ENCODE data around the gene ZNF761.
"Not testable (repeated sequence)": the region's sequence is repeated elsewhere in the genome, so short reads cannot be mapped to it uniquely, and the experiment has no call there.

The ZNF761 gene

GRCh38 chr19:53432088-53432661, 391 bp downstream of the ZNF761 start:
- peak overlapping the region; percentile 57 for H3K27ac ChIP-seq (ENCODE audit: poor library complexity, severe bottlenecking)
- peak; percentile 18 for ATAC-seq (ENCODE audit: low read depth)

GRCh38 chr19:53443809-53444208, 12.0 kb downstream of the ZNF761 start:
- DNase-seq (ENCODE audit: low spot score); ATAC-seq (ENCODE audit: low read depth); H3K4me1 ChIP-seq (ENCODE audit: insufficient read depth, poor library complexity, severe bottlenecking); H3K4me3 ChIP-seq (ENCODE audit: severe bottlenecking); H3K27me3 ChIP-seq (ENCODE audit: insufficient read depth, poor library complexity, severe bottlenecking); H3K9me3 ChIP-seq (ENCODE audit: severe bottlenecking); H3K27ac ChIP-seq (ENCODE audit: poor library complexity, severe bottlenecking): not testable (repeated sequence)
- H3K36me3 ChIP-seq (ENCODE audit: low read depth) = peaks cover 46% of the 10 kb centered on the region

More at GRCh38 chr19:53432088-53432661, 391 bp downstream of the ZNF761 start:
- Histone ChIP-seq H3K4me3 (ENCODE audit: severe bottlenecking) (peak overlapping the region; percentile 67), H3K27me3 (ENCODE audit: insufficient read depth, poor library complexity, severe bottlenecking) (no peaks in the 10 kb centered on the region), H3K36me3 (ENCODE audit: low read depth) (peaks cover 30% of the 10 kb centered on the region), H3K4me1 (ENCODE audit: insufficient read depth, poor library complexity, severe bottlenecking) (no peaks in the 10 kb centered on the region), H3K9me3 (ENCODE audit: severe bottlenecking) (no peaks in the 10 kb centered on the region)
- no peak for TF ChIP-seq CTCF (IDR thresholded peaks at IDR 0.05; ENCODE audit: poor library complexity, severe bottlenecking)
- no peak for DNase-seq (ENCODE audit: low spot score)

DNA sequence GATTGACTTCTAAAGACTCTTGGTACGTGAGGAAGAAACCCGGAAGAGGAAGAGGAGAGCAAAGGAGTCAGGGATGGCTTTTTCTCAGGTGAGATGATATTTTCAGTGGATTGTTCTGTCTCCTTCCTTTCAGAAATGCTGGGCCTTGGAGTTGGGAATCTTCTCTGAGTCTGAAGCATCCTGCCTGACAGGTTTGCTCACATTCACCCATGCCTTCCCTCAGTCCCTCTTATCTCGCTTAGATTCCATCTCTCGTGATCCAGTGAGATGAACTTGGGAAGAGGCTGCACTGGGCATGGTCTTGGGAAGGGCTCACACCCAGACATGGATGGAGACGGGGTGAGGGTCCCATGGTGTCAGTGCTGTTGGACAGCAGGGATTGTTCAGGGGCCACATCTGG, 15.4 kb downstream of the ZNF761 start:
- H3K36me3 ChIP-seq (ENCODE audit: low read depth) = peaks cover 53% of the 10 kb centered on the region
- not testable (repeated sequence) for H3K4me3 ChIP-seq (ENCODE audit: severe bottlenecking); H3K9me3 ChIP-seq (ENCODE audit: severe bottlenecking); ATAC-seq (ENCODE audit: low read depth); H3K4me1 ChIP-seq (ENCODE audit: insufficient read depth, poor library complexity, severe bottlenecking); H3K27me3 ChIP-seq (ENCODE audit: insufficient read depth, poor library complexity, severe bottlenecking); DNase-seq (ENCODE audit: low spot score); H3K27ac ChIP-seq (ENCODE audit: poor library complexity, severe bottlenecking)

- H3K9me3 ChIP-seq (ENCODE audit: severe bottlenecking) = peaks cover 11% of the 10 kb centered on the region
- no peaks in the 10 kb centered on the region for H3K27me3 ChIP-seq (ENCODE audit: insufficient read depth, poor library complexity, severe bottlenecking)
- no peak overlapping the region for H3K27ac ChIP-seq (ENCODE audit: poor library complexity, severe bottlenecking)
- TF ChIP-seq CTCF (IDR thresholded peaks at IDR 0.05; ENCODE audit: poor library complexity, severe bottlenecking) = no peak
- DNase-seq (ENCODE audit: low spot score) (no peak), ATAC-seq (ENCODE audit: low read depth) (no peak)
- H3K36me3 ChIP-seq (ENCODE audit: low read depth) = peaks cover 46% of the 10 kb centered on the region
- no peaks in the 10 kb centered on the region for H3K4me1 ChIP-seq (ENCODE audit: insufficient read depth, poor library complexity, severe bottlenecking)
- H3K4me3 ChIP-seq (ENCODE audit: severe bottlenecking) = no peak overlapping the region
These were observed 24.0 kb downstream of the ZNF761 start for GRCh38 chr19:53455828-53456227.

- peaks cover 11% of the 10 kb centered on the region for H3K9me3 ChIP-seq (ENCODE audit: severe bottlenecking)
- not testable (repeated sequence) for ATAC-seq (ENCODE audit: low read depth); H3K4me1 ChIP-seq (ENCODE audit: insufficient read depth, poor library complexity, severe bottlenecking); H3K4me3 ChIP-seq (ENCODE audit: severe bottlenecking); H3K27me3 ChIP-seq (ENCODE audit: insufficient read depth, poor library complexity, severe bottlenecking); H3K36me3 ChIP-seq (ENCODE audit: low read depth); H3K27ac ChIP-seq (ENCODE audit: poor library complexity, severe bottlenecking); DNase-seq (ENCODE audit: low spot score)
These were observed 28.4 kb downstream of the ZNF761 start for GRCh38 chr19:53460131-53460721.

DNA sequence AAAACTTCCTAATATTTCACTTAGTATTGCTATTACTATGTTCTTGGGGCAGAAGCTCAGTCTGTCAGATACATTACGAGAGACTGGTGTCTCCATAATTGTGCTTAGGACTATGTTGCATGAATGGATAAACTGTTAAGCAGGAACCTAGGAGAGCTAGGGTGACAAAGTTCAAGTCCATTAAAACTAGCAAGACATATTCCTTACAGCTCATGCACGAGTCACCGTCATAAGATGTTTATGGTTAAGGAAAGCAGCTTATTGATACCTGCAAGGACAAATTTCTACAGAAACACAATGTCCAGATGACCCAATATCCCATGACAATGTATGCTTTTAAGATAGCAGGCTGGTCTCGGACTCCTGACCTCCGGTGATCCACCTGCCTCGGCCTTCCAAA, 30.1 kb downstream of the ZNF761 start:
- Histone ChIP-seq H3K4me1 (ENCODE audit: insufficient read depth, poor library complexity, severe bottlenecking) (no peaks in the 10 kb centered on the region), H3K27ac (ENCODE audit: poor library complexity, severe bottlenecking) (no peak overlapping the region), H3K9me3 (ENCODE audit: severe bottlenecking) (peaks cover 5% of the 10 kb centered on the region), H3K27me3 (ENCODE audit: insufficient read depth, poor library complexity, severe bottlenecking) (no peaks in the 10 kb centered on the region), H3K4me3 (ENCODE audit: severe bottlenecking) (no peak overlapping the region), H3K36me3 (ENCODE audit: low read depth) (no peaks in the 10 kb centered on the region)
- no peak for DNase-seq (ENCODE audit: low spot score)
- TF ChIP-seq CTCF (IDR thresholded peaks at IDR 0.05; ENCODE audit: poor library complexity, severe bottlenecking) = no peak
- ATAC-seq (ENCODE audit: low read depth) = no peak
